PFSK-1 (cell line): ENCODE measurements around the gene MCAT.

ENCODE experiments used
- FOXP2 ChIP-seq: optimal IDR thresholded peaks from 2 replicates; pipeline ENCODE3; 2011; ENCODE audit warnings: borderline replicate concordance, control low read depth, inconsistent platforms; ENCODE audit not compliant: insufficient read depth; ENCODE audit errors: extremely low read length, extremely low read depth
- POLR2AphosphoS5 ChIP-seq: IDR thresholded peaks from 2 replicates; pipeline ENCODE4 v1.6.1; 2012; ENCODE audit warnings: low read depth, mild to moderate bottlenecking, control low read depth, low read length, moderate library complexity
- SIN3A ChIP-seq: IDR thresholded peaks from 2 replicates; pipeline ENCODE4 v1.6.1; 2012; ENCODE audit warnings: mild to moderate bottlenecking, low read length, moderate library complexity, borderline replicate concordance; ENCODE audit not compliant: insufficient read depth
- TAF1 ChIP-seq: IDR thresholded peaks from 2 replicates; pipeline ENCODE4 v1.6.1; 2012; ENCODE audit warnings: low read length, control low read depth, borderline replicate concordance; ENCODE audit not compliant: insufficient read depth
- TF ChIP-seq, protein P1 (sequence below), 2 experiments: IDR thresholded peaks; 2 replicates each; pipeline versions ENCODE4 v1.6.1 to v1.8.0; 2011 to 2012; ENCODE audit warnings: low read depth in 2 of 2, low read length in 2 of 2, control low read depth in 1 of 2, inconsistent platforms in 1 of 2, mild to moderate bottlenecking in 1 of 2, moderate library complexity in 1 of 2; ENCODE audit not compliant: insufficient read depth in 1 of 2

The MCAT gene

DNA sequence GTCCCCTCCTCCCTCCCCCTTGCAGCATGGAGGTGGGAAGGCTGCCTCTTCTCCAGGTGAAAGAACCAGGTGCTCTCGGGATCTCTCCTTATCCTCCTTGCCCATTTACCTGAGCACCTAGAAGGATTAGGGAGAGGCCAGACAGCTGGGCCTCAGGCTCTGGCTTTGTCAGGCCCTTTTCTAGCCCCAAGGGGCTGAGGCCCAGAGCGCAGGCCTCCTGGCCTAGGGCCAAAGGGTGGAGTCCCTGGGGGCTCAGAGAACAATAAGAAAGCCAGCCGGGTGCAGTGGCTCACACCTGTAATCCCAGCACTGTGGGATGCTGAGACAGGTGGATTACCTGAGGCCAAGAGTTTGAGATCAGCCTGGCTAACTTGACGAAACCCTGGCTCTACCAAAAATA is 48.6 kb downstream of the MCAT start:
- TF ChIP-seq FOXP2 (no peak), POLR2AphosphoS5 (no peak)

DNA sequence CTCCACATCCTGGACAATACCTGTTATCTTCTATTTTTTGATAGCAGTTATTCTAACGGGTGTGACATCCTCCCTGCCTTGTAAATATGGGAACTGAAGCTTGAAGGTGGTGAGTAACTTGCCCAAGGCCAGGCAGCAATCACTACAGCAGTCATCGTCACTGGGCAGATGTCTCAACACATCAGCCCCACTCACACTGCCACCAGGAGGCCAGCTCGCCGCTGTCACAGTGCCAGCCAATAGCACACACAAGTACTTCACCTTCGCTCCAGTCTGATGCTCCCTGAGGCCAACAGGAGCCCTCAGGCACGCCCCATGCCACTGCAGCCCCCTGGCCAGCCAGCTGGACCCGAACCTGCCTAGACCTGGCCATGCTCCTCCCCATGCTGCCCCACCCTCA is 49.1 kb downstream of the MCAT start:
- no peak for TF ChIP-seq FOXP2
- no peak for TF ChIP-seq SIN3A
- no peak for TF ChIP-seq TAF1
- TF ChIP-seq, protein P1, sequence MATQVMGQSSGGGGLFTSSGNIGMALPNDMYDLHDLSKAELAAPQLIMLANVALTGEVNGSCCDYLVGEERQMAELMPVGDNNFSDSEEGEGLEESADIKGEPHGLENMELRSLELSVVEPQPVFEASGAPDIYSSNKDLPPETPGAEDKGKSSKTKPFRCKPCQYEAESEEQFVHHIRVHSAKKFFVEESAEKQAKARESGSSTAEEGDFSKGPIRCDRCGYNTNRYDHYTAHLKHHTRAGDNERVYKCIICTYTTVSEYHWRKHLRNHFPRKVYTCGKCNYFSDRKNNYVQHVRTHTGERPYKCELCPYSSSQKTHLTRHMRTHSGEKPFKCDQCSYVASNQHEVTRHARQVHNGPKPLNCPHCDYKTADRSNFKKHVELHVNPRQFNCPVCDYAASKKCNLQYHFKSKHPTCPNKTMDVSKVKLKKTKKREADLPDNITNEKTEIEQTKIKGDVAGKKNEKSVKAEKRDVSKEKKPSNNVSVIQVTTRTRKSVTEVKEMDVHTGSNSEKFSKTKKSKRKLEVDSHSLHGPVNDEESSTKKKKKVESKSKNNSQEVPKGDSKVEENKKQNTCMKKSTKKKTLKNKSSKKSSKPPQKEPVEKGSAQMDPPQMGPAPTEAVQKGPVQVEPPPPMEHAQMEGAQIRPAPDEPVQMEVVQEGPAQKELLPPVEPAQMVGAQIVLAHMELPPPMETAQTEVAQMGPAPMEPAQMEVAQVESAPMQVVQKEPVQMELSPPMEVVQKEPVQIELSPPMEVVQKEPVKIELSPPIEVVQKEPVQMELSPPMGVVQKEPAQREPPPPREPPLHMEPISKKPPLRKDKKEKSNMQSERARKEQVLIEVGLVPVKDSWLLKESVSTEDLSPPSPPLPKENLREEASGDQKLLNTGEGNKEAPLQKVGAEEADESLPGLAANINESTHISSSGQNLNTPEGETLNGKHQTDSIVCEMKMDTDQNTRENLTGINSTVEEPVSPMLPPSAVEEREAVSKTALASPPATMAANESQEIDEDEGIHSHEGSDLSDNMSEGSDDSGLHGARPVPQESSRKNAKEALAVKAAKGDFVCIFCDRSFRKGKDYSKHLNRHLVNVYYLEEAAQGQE (IDR thresholded peaks at IDR 0.05; ENCODE audit: insufficient read depth in 1 of 2, low read depth in 2 of 2, low read length in 2 of 2), result no peak
- TF ChIP-seq POLR2AphosphoS5, result no peak

DNA sequence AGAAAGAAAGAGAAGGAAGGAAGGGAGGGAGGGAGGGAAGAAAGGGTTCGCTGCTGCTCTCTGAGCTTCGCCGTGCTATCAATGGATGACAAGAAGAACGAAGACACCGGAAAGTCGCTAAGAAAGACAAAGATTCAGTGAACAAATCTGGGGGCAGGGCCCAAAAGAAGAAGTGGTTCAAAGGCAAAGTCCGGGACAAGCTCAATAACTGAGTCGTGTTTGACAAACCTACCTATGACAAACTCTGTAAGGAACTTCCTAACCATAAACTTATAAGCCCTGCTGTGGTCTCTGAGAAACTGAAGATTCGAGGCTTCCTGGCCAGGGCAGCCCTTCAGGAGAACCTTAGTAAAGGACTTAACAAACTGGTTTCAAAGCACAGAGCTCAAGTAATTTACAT is 51.1 kb downstream of the MCAT start:
- TF ChIP-seq SIN3A, result no peak
- TF ChIP-seq, protein P1 (IDR thresholded peaks at IDR 0.05; ENCODE audit: insufficient read depth in 1 of 2, low read depth in 2 of 2, low read length in 2 of 2), result no peak
- no peak for TF ChIP-seq TAF1
- no peak for TF ChIP-seq FOXP2
- TF ChIP-seq POLR2AphosphoS5, result no peak

DNA sequence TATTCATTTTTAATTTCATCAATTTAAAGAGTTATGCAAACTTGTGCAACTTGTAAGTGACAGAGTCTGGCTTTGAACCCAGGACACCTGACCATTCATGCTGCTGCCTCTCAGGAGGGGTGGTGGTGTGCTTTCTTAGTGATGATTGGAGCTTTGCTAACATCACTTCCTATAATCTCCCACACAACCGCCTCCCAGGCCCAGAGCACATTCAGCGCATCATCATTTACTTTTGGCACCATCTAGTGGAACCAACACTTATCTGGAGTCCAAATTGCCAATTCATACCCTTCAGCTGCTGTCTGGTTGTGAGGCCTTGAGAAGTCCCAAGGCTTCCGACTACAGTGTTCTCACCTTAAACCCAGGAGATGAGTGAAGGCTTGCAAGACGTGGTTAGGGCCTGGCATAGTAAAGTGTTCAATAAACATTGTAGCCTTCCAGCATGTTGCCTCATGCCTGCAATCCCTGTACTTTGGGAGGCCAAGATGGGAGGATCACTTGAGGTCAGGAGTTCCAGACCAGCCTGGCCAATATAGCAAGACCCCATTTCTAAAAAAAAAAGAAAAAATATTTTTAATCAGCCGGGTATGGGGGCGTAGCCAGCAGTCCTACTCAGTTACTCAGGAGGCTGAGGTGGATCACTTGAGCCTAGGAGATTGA is 52.9 kb downstream of the MCAT start:
- TF ChIP-seq TAF1 (no peak), FOXP2 (no peak), POLR2AphosphoS5 (no peak), SIN3A (no peak)
- TF ChIP-seq, protein P1 (IDR thresholded peaks at IDR 0.05; ENCODE audit: insufficient read depth in 1 of 2, low read depth in 2 of 2, low read length in 2 of 2), result no peak

DNA sequence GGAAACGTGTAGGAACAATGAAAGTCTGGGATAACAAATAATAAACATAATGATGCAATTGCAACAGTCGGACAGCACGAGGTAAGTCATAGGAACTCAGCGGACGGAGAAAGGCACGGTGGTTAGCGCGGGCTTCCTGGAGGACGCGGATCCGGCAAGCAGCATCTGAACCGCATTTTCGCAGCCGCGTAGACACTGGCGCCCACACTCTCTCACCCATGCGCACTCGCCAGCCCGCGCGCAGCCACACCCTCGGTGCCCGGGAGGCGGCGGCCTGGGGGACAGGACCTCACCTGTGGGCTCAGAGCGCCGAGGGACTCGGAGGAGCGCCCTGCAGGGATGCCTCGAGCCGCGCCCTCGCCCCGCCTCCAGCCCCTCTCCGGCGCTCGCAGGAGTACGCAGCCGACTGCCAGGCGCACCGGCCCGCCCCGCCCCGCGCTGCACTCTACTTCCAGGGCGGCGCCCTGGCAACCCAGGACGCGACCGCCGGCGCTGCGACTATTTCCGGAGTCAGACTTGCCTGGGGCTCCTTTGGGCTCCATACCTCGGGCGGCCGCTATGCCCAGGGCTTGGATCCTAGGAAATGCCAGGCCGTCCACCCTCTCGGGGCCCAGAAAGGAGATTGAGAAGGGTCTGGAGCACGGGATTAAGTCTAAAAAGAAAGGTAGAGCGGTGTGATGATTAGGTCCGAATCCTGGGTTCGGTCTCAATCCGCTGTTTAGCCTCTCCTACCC is 54.0 kb downstream of the MCAT start, which contains the start of gene TTLL1:
TTLL1 (minus strand) TSS at position 408 of the 734 bp plus-strand sequence. CDS start 13,805 bp downstream, outside the sequence.
- TF ChIP-seq FOXP2, result peak; percentile 62
- TF ChIP-seq POLR2AphosphoS5, result peak; percentile 54; the same call in 1 of the 2 replicates
- no peak for TF ChIP-seq TAF1

DNA sequence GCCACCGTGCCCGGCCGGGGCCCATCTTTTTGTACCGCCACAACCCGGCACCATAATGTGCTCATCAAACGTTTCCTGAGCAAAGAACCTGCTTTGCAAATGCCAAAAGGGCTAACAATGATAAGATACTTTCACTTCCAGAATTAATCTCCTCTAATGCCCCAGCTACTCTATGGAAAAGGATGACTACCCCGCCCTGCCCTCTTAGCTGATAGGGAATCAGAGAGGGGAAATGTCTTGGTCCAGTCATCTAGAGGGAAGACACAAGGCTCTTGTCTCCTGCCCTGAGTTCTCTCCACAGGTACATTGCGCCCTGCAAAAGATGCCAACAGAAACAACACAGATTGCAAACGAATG is 54.6 kb downstream of the MCAT start:
- TF ChIP-seq SIN3A, result no peak
- TF ChIP-seq, protein P1 (IDR thresholded peaks at IDR 0.05; ENCODE audit: insufficient read depth in 1 of 2, low read depth in 2 of 2, low read length in 2 of 2), result no peak
- TF ChIP-seq POLR2AphosphoS5, result no peak
- no peak for TF ChIP-seq FOXP2
- no peak for TF ChIP-seq TAF1
